Forelimb muscle (tissue), 1 donor: ENCODE results near the gene HPSE. TPM values are rescaled to one million over a fixed set of nuclear protein-coding genes. Genes with fewer than 3 reads are reported as not detected.

Experiments
- DNase-seq: peaks from one replicate; pipeline ENCODE4 v3.0.0-alpha.2; 2013; ENCODE audit warnings: low read depth
- polyA plus RNA-seq: library from polyadenylated mRNA; unstranded; fragments of 120-200 nt; gene quantifications from one replicate; pipeline ENCODE4 v1.2.1, GENCODE V29; 2013; ENCODE audit not compliant: insufficient read length

Gene HPSE
- polyA plus RNA-seq, 1 donor: 0.25 TPM

DNA sequence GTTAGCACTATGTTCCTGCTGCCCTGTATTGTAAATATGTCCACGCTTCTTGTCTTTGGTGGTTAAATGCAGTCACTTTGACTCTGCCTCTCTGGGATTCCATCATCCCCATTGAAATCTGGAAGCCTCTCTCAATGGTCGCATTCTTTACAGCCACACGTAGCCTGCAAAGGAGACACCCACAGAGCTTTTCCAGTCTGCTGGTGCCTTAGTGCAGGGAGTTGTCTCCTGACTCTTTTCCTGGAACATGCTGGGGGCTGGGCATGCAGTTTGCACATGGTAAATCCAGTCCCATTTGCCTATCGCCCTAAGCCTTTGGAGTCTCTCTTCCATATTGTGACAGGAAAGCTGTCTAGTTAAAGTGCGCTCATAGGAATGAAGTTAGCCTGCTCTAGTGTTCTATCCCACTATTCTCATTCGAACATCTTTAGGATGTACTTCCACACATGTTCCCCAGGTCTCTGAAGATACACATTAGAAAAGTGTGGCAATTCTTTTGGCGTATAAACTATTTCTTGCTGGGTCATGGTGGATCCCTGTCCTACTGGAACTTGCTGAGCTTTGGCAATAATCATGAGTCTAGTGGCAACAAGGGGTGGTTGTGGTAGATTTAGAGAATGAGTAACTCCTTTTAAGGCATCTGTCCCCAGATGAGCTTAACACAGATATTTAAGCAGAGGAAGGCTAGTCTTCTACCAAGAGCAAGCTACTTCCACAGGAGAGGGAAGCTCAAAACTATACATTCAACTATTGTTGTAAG is 83.8 kb downstream of the HPSE start:
- DNase-seq: no peak

DNA sequence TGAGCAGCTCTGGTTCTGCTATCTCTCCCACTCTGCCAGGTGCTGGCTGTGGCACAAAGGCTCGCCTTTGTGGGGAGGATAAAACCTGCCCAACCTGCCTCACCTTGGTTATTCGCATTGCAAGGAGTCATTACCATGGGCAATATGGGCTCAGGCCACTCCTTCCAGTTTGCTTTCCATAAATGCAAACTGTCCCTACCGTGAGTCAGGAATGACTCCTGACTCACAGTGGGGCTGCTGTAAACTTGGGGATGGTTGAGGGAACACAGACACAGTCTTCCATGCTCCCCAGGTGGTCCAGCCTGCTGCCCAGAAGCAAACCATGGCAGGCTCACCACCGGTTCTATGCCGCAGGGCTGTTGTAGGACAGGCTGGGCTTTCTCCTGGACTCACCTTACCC is 86.2 kb downstream of the HPSE start:
- no peak for DNase-seq

DNA sequence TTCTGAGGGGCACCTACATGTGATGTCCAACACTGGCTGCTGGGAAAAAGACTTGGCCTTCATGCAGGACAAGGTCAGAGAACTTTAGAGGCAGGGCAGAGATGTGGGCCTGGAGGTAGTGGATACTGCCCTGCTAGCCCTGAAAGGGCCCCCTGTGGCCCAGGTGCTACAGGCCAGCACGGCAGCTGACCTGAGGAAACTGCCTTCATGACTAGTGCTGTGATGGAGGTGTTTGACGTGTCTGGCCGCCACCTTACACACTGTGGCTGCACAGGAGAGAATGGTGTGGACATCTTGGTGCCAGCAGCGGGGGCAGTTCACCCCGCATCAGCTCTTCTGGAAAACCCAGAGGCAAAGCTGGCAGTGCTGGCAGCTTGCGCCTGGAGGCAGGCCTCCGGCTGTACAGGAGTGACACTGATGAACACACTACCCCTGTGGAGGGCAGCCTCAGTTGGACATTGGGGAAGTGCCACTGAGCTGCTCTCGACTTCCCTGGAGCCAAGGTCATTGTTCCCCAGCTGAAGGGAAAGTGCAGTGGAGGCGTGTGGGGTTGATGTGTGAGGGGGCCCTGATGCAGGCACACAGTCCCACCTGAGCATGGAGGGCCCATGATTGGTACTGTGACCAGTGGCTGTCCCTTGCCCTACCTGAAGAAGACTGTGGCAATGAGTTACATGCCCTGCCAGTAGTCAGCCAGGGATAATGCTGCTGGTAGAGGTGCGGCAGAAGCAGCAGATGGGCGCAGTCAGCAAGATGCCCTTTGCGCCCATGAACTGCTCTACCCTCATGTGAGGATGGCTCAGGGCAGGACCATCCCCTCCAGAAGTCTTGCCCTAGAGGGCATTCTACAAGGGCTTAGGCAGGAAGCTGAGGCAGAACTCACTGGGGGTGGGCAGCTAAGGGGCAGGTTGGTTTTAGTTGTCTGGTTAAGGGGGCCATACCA is 87.0 kb downstream of the HPSE start:
- no peak for DNase-seq

Other genes with a start within 250 kb of the HPSE start
- 1.6 TPM for gene PLAC8, start 220.1 kb downstream of the HPSE start, polyA plus RNA-seq
- 9.8 TPM for gene COQ2, start 50.0 kb downstream of the HPSE start, polyA plus RNA-seq
- 19.9 TPM for gene HELQ, start 121.0 kb upstream of the HPSE start, polyA plus RNA-seq
- gene MRPS18C, start 121.2 kb upstream of the HPSE start, polyA plus RNA-seq: 44.1 TPM
- gene ABRAXAS1, start 150.3 kb upstream of the HPSE start, polyA plus RNA-seq: 36.5 TPM
- gene GPAT3, start 201.3 kb upstream of the HPSE start, polyA plus RNA-seq: 11.8 TPM